ENCODE measurements around the gene SYNE2.

DNA sequence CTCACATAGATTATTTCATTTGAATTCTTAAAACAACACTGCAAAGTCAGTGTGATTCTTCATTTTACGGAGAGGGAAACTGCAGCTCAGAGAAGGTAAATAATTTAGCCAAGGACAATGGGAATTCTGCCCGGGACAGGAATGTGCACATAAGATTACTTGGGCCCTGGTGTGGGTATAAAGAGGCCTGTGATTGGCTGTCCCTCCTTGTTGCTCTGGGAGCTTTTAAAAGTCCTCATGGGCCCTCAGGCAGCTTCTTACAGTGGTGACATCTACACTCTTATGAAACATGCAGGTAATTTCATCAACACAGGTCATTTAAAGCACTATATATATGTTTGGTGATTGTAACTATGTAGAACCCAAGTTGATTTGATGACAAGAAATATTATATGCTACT lies 341.0 kb downstream of the SYNE2 start:
- TF ChIP-seq, protein P1, sequence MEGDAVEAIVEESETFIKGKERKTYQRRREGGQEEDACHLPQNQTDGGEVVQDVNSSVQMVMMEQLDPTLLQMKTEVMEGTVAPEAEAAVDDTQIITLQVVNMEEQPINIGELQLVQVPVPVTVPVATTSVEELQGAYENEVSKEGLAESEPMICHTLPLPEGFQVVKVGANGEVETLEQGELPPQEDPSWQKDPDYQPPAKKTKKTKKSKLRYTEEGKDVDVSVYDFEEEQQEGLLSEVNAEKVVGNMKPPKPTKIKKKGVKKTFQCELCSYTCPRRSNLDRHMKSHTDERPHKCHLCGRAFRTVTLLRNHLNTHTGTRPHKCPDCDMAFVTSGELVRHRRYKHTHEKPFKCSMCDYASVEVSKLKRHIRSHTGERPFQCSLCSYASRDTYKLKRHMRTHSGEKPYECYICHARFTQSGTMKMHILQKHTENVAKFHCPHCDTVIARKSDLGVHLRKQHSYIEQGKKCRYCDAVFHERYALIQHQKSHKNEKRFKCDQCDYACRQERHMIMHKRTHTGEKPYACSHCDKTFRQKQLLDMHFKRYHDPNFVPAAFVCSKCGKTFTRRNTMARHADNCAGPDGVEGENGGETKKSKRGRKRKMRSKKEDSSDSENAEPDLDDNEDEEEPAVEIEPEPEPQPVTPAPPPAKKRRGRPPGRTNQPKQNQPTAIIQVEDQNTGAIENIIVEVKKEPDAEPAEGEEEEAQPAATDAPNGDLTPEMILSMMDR (IDR thresholded peaks at IDR 0.05; ENCODE audit: poor library complexity, severe bottlenecking), result no peak
- TF ChIP-seq POLR2AphosphoS5 (IDR thresholded peaks at IDR 0.05), result no peak
- TF ChIP-seq, protein P2, sequence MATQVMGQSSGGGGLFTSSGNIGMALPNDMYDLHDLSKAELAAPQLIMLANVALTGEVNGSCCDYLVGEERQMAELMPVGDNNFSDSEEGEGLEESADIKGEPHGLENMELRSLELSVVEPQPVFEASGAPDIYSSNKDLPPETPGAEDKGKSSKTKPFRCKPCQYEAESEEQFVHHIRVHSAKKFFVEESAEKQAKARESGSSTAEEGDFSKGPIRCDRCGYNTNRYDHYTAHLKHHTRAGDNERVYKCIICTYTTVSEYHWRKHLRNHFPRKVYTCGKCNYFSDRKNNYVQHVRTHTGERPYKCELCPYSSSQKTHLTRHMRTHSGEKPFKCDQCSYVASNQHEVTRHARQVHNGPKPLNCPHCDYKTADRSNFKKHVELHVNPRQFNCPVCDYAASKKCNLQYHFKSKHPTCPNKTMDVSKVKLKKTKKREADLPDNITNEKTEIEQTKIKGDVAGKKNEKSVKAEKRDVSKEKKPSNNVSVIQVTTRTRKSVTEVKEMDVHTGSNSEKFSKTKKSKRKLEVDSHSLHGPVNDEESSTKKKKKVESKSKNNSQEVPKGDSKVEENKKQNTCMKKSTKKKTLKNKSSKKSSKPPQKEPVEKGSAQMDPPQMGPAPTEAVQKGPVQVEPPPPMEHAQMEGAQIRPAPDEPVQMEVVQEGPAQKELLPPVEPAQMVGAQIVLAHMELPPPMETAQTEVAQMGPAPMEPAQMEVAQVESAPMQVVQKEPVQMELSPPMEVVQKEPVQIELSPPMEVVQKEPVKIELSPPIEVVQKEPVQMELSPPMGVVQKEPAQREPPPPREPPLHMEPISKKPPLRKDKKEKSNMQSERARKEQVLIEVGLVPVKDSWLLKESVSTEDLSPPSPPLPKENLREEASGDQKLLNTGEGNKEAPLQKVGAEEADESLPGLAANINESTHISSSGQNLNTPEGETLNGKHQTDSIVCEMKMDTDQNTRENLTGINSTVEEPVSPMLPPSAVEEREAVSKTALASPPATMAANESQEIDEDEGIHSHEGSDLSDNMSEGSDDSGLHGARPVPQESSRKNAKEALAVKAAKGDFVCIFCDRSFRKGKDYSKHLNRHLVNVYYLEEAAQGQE (IDR thresholded peaks at IDR 0.05; ENCODE audit: borderline replicate concordance), result no peak
- no peak for TF ChIP-seq EZH2 (IDR thresholded peaks at IDR 0.05; ENCODE audit: borderline replicate concordance, insufficient read depth, low read length, poor library complexity, severe bottlenecking)
- TF ChIP-seq EP300 (conservative IDR thresholded peaks at IDR 0.05; ENCODE audit: poor library complexity, severe bottlenecking), result no peak
- no peak for TF ChIP-seq TAF1 (IDR thresholded peaks at IDR 0.05; ENCODE audit: low read depth)

Data from neural cell (in vitro differentiated cells).